Measurements from ENCODE around the gene FNTB.

Gene FNTB

DNA sequence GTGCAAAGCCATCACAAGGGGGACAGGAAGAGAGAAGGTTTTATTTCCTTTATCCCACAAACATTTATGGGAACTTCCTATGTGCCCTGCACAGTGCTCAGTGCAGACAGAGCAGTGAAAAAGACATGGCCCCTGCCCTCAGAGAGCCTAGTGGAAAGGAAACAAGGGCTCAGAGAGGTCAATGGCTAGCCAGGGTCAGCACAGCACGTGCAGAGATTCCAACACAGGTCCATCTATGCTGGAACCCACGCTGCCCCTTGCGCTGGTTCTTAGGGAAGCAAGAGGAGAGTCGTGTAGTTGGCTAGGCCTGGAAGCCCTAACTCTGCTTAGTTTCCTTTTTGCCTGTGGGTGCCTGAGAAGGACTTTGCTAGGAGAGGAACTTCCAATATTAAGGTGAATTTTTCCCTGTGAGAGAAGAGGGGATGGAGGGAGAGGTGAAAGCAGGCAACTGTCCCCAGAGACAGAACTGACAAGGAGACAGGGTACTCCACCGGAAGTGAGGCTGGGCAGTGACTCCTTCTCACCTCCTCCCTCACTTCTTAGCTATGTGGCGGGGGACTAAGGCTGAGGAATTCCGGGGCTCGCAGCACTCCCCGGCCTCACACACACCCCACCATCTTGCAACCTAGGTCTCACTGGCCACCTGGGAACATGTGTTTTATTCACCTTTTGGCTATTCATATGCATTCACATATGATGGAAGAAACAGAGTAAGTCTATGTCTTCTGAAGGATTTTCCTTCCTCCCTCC, 32.0 kb upstream of the FNTB start:
- no peak overlapping the region for H3K27ac ChIP-seq (ENCODE audit: low read depth, low read length)
- DNase-seq = no peak
- no peaks in the 10 kb centered on the region for H3K79me2 ChIP-seq (ENCODE audit: control insufficient read depth, insufficient read depth, low read length, poor library complexity)
- H4K12ac ChIP-seq (ENCODE audit: low read depth, low read length) = no peak overlapping the region
- no peak overlapping the region for H2AFZ ChIP-seq (ENCODE audit: insufficient read depth, low read length, poor library complexity)
- peaks cover 18 to 23% of the 10 kb centered on the region in 2 experiments for H3K36me3 ChIP-seq (ENCODE audit: control insufficient read depth in 1 of 2, insufficient read depth in 2 of 2, low read length in 2 of 2)
- no peak overlapping the region for H3K4me2 ChIP-seq (ENCODE audit: low read length)
- no peak overlapping the region for H2BK5ac ChIP-seq (ENCODE audit: low read depth, low read length, poor library complexity)
- no peak overlapping the region for H3K18ac ChIP-seq (ENCODE audit: low read length)
- no peaks in the 10 kb centered on the region for H3K79me1 ChIP-seq (ENCODE audit: low read length)
- H3K14ac ChIP-seq (ENCODE audit: low read length) = no peak overlapping the region
- no peak overlapping the region for H2BK12ac ChIP-seq (ENCODE audit: low read length)
- H3K23ac ChIP-seq (ENCODE audit: low read length) = no peak overlapping the region
- H3K27me3 ChIP-seq (ENCODE audit: insufficient read depth, low read length) = no peaks in the 10 kb centered on the region
- no CpG with 5 or more reads among the region's 9 CpGs for WGBS (ENCODE audit: extremely low coverage, insufficient coverage, insufficient read length)
- H3K9ac ChIP-seq (ENCODE audit: low read length) = no peak overlapping the region
- no peak overlapping the region for H3K4ac ChIP-seq (ENCODE audit: low read depth, low read length)
- no peak overlapping the region for H4K91ac ChIP-seq (ENCODE audit: low read depth, low read length)
- no peak overlapping the region for H2BK120ac ChIP-seq (ENCODE audit: insufficient read depth, low read length, poor library complexity)
- no peaks in the 10 kb centered on the region for H3K4me1 ChIP-seq (ENCODE audit: control insufficient read depth in 1 of 2, insufficient read depth in 2 of 2, low read length in 2 of 2)
- no peak overlapping the region for H2AK5ac ChIP-seq (ENCODE audit: low read length)
- no peak overlapping the region for H3K4me3 ChIP-seq (ENCODE audit: low read depth, low read length)
- no peak overlapping the region for H4K8ac ChIP-seq (ENCODE audit: low read depth, low read length)
- no peaks in the 10 kb centered on the region for H3K9me3 ChIP-seq (ENCODE audit: insufficient read depth, low read depth, low read length)

DNA sequence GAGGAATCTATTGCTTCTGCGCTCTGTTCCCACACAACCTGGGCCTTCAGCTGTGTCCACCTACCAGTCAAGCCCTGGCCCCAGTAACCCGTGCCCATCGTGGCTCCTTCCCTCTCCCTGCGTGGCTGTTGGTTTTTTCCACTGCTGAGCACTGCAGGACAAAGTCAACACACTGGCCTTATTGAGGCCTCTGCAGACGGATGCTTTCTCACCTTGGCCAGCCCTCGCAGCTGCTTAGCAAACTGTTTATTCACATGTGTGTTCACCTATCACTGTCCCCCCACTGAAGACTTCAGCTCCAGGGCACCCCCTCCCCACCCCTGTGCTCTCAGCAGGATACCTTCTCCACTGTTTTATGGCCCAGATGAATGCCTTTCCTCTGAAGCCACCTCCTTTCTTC, 31.4 kb upstream of the FNTB start:
- no peaks in the 10 kb centered on the region for H3K4me1 ChIP-seq (ENCODE audit: control insufficient read depth in 1 of 2, insufficient read depth in 2 of 2, low read length in 2 of 2)
- no peak overlapping the region for H4K8ac ChIP-seq (ENCODE audit: low read depth, low read length)
- no peak overlapping the region for H3K9ac ChIP-seq (ENCODE audit: low read length)
- H3K36me3 ChIP-seq (ENCODE audit: control insufficient read depth in 1 of 2, insufficient read depth in 2 of 2, low read length in 2 of 2) = peaks cover 13 to 17% of the 10 kb centered on the region in 2 experiments
- no peaks in the 10 kb centered on the region for H3K27me3 ChIP-seq (ENCODE audit: insufficient read depth, low read length)
- H3K14ac ChIP-seq (ENCODE audit: low read length) = no peak overlapping the region
- WGBS (ENCODE audit: extremely low coverage, insufficient coverage, insufficient read length) = no CpG with 5 or more reads among the region's 6 CpGs
- H2BK12ac ChIP-seq (ENCODE audit: low read length) = no peak overlapping the region
- no peak overlapping the region for H4K12ac ChIP-seq (ENCODE audit: low read depth, low read length)
- no peak overlapping the region for H4K91ac ChIP-seq (ENCODE audit: low read depth, low read length)
- no peaks in the 10 kb centered on the region for H3K9me3 ChIP-seq (ENCODE audit: insufficient read depth, low read depth, low read length)
- H3K4ac ChIP-seq (ENCODE audit: low read depth, low read length) = no peak overlapping the region
- no peak overlapping the region for H2AFZ ChIP-seq (ENCODE audit: insufficient read depth, low read length, poor library complexity)
- no peak overlapping the region for H3K4me2 ChIP-seq (ENCODE audit: low read length)
- H3K18ac ChIP-seq (ENCODE audit: low read length) = no peak overlapping the region
- no peak overlapping the region for H3K23ac ChIP-seq (ENCODE audit: low read length)
- no peak overlapping the region for H2BK120ac ChIP-seq (ENCODE audit: insufficient read depth, low read length, poor library complexity)
- H3K4me3 ChIP-seq (ENCODE audit: low read depth, low read length) = no peak overlapping the region
- no peak overlapping the region for H2AK5ac ChIP-seq (ENCODE audit: low read length)
- H3K79me1 ChIP-seq (ENCODE audit: low read length) = no peaks in the 10 kb centered on the region
- H3K27ac ChIP-seq (ENCODE audit: low read depth, low read length) = no peak overlapping the region
- H3K79me2 ChIP-seq (ENCODE audit: control insufficient read depth, insufficient read depth, low read length, poor library complexity) = no peaks in the 10 kb centered on the region
- H2BK5ac ChIP-seq (ENCODE audit: low read depth, low read length, poor library complexity) = no peak overlapping the region
- DNase-seq = no peak

DNA sequence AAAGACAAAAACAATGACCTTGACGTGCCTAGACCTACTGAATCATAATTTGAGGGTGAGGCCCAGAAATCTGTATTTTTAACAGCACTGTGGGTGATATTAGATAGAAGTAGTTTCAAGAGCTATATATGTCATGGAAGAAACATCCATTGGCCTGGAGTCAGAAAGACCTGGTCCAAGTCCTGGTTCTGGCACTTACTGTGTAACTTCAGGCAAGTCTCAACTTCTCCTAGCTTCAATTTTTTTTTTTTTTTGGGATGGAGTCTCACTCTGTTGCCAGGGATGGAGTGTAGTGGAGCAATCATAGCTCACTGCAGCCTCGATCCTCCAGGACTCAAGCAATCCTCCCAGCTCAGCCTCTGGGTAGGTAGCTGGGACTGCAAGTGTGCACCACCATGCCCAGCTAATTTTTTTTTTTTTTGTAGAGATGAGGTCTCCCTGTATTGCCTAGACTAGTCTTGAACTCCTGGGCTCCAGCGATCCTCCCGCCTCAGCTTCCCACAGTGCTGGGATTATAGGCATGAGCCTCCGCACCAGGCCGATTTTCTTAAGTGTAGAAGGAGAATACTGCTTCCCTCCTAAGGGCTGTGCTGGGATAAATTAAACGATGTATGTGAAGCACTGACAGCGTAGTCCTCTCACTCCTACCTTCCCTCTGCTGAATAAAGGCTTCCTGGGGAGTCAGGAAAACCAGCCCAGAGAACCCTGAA, 29.8 kb upstream of the FNTB start:
- H2AK5ac ChIP-seq (ENCODE audit: low read length) = no peak overlapping the region
- H3K4me2 ChIP-seq (ENCODE audit: low read length) = no peak overlapping the region
- H4K91ac ChIP-seq (ENCODE audit: low read depth, low read length) = no peak overlapping the region
- H3K4ac ChIP-seq (ENCODE audit: low read depth, low read length) = no peak overlapping the region
- H3K14ac ChIP-seq (ENCODE audit: low read length) = no peak overlapping the region
- no peak overlapping the region for H2BK5ac ChIP-seq (ENCODE audit: low read depth, low read length, poor library complexity)
- WGBS (ENCODE audit: extremely low coverage, insufficient coverage, insufficient read length) = no CpG with 5 or more reads among the region's 8 CpGs
- H3K9ac ChIP-seq (ENCODE audit: low read length) = no peak overlapping the region
- H2BK12ac ChIP-seq (ENCODE audit: low read length) = no peak overlapping the region
- H3K4me1 ChIP-seq (ENCODE audit: control insufficient read depth in 1 of 2, insufficient read depth in 2 of 2, low read length in 2 of 2) = peaks cover 0 to 3% of the 10 kb centered on the region in 2 experiments
- no peaks in the 10 kb centered on the region for H3K79me2 ChIP-seq (ENCODE audit: control insufficient read depth, insufficient read depth, low read length, poor library complexity)
- H3K18ac ChIP-seq (ENCODE audit: low read length) = no peak overlapping the region
- H4K8ac ChIP-seq (ENCODE audit: low read depth, low read length) = no peak overlapping the region
- H3K79me1 ChIP-seq (ENCODE audit: low read length) = no peaks in the 10 kb centered on the region
- no peak overlapping the region for H2BK120ac ChIP-seq (ENCODE audit: insufficient read depth, low read length, poor library complexity)
- DNase-seq = no peak
- H3K9me3 ChIP-seq (ENCODE audit: insufficient read depth, low read depth, low read length) = no peaks in the 10 kb centered on the region
- no peaks in the 10 kb centered on the region for H3K27me3 ChIP-seq (ENCODE audit: insufficient read depth, low read length)
- no peak overlapping the region for H3K27ac ChIP-seq (ENCODE audit: low read depth, low read length)
- no peak overlapping the region for H3K23ac ChIP-seq (ENCODE audit: low read length)
- H3K4me3 ChIP-seq (ENCODE audit: low read depth, low read length) = no peak overlapping the region
- H4K12ac ChIP-seq (ENCODE audit: low read depth, low read length) = no peak overlapping the region
- peaks cover 1 to 4% of the 10 kb centered on the region in 2 experiments for H3K36me3 ChIP-seq (ENCODE audit: control insufficient read depth in 1 of 2, insufficient read depth in 2 of 2, low read length in 2 of 2)
- H2AFZ ChIP-seq (ENCODE audit: insufficient read depth, low read length, poor library complexity) = no peak overlapping the region

DNA sequence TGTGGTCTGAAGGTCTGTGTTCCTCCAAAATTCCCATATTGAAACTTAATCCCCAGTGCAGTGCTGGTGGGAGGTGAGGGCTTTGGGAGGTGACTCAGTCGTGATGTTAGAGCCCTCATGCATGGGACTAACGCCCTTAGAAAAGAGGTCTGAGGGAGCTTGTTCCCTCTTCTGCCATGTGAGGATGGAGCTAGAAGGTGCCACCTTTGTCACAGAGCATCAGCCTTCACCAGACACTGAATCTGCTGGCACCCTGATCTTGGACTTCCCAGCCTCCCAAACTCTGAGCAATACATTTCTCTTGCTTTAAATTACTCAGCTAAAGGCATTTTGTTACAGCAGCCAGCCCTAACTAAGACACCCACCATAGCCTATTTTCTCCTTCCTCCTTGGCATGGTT, 28.5 kb upstream of the FNTB start:
- no peak overlapping the region for H4K91ac ChIP-seq (ENCODE audit: low read depth, low read length)
- no peak overlapping the region for H3K23ac ChIP-seq (ENCODE audit: low read length)
- DNase-seq = peak; percentile 64 to 68
- no peak overlapping the region for H4K12ac ChIP-seq (ENCODE audit: low read depth, low read length)
- no peak overlapping the region for H4K8ac ChIP-seq (ENCODE audit: low read depth, low read length)
- no peak overlapping the region for H3K4me2 ChIP-seq (ENCODE audit: low read length)
- no peaks in the 10 kb centered on the region for H3K79me1 ChIP-seq (ENCODE audit: low read length)
- H3K18ac ChIP-seq (ENCODE audit: low read length) = no peak overlapping the region
- no peak overlapping the region for H3K9ac ChIP-seq (ENCODE audit: low read length)
- no peak overlapping the region for H3K4ac ChIP-seq (ENCODE audit: low read depth, low read length)
- H2BK12ac ChIP-seq (ENCODE audit: low read length) = no peak overlapping the region
- H3K9me3 ChIP-seq (ENCODE audit: insufficient read depth, low read depth, low read length) = no peaks in the 10 kb centered on the region
- no peaks in the 10 kb centered on the region for H3K79me2 ChIP-seq (ENCODE audit: control insufficient read depth, insufficient read depth, low read length, poor library complexity)
- WGBS (ENCODE audit: extremely low coverage, insufficient coverage, insufficient read length) = no CpG with 5 or more reads among the region's 2 CpGs
- H2BK5ac ChIP-seq (ENCODE audit: low read depth, low read length, poor library complexity) = no peak overlapping the region
- no peak overlapping the region for H3K14ac ChIP-seq (ENCODE audit: low read length)
- H2BK120ac ChIP-seq (ENCODE audit: insufficient read depth, low read length, poor library complexity) = no peak overlapping the region
- no peak overlapping the region for H2AK5ac ChIP-seq (ENCODE audit: low read length)
- no peak overlapping the region for H3K4me3 ChIP-seq (ENCODE audit: low read depth, low read length)
- H2AFZ ChIP-seq (ENCODE audit: insufficient read depth, low read length, poor library complexity) = no peak overlapping the region
- H3K36me3 ChIP-seq (ENCODE audit: control insufficient read depth in 1 of 2, insufficient read depth in 2 of 2, low read length in 2 of 2) = peaks cover 0 to 2% of the 10 kb centered on the region in 2 experiments
- H3K4me1 ChIP-seq (ENCODE audit: control insufficient read depth in 1 of 2, insufficient read depth in 2 of 2, low read length in 2 of 2) = peaks cover 0 to 3% of the 10 kb centered on the region in 2 experiments
- H3K27me3 ChIP-seq (ENCODE audit: insufficient read depth, low read length) = no peaks in the 10 kb centered on the region
- no peak overlapping the region for H3K27ac ChIP-seq (ENCODE audit: low read depth, low read length)

Measured in trophoblast cell (in vitro differentiated cells and primary cell).